ENCODE measurements around the gene ZBTB7B. TPM values are rescaled to one million over a fixed set of nuclear protein-coding genes. Genes with fewer than 3 reads are reported as not detected.

The ZBTB7B gene
- total and polyA plus RNA-seq, 2 donors (not counting 1 experiment from before 2014, with no cell fraction given): 55.7 to 67.3 TPM

DNA sequence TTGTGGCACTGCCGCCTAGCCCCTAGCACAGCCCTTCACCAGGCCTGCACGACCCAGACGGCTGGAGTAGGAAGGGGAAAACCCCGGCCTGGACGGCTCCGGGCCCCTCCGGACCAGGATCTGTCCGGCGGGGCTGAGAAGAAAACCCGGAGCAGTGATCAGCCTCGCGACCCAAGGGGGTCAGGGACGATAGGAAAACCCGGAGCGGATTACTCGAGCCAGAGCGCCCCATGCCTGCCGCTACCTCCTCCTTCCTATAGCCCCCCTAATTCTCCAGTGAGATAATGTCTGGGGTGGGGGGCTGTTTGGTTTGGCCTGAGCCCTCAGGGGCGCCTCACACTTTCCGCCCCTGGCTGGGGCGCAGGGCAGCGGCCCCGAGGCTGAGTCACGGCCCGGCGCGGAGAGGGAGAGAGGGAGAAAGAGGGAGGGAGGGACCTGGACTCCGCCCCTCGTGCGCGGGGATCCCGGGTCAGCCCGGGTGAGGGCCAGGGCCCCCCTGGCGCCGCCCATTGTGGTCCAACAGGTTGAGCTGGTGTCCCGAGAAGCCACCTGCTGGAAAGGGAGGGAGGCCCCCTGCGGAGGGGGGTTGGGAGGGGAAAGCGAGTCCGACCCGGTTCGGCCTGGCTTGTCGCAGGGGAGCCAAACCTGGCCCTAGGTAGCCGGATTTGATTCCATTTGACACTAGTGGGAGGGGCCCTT is 1.7 kb upstream of the ZBTB7B start:
- no peaks in the 10 kb centered on the region for H3K36me3 ChIP-seq (replicated peaks in 1 of 2; ENCODE audit: control extremely low read depth in 1 of 2, control insufficient read depth in 1 of 2, extremely low read depth in 1 of 2, insufficient read depth in 2 of 2, low read length in 1 of 2)
- ATAC-seq (ENCODE audit: low read depth): peak; percentile 32
- ChIA-PET CTCF (interaction anchor here (0.8 to 18.4 kb wide), 15 partner anchors 13 to 331 kb away, joined by 3 to 295 read pairs (median 6); partner anchors contain the start of genes ADAM15, CKS1B, FLAD1 and PBXIP1), POLR2A (interaction anchor here (0.6 to 7.4 kb wide), 4 partner anchors 14 to 64 kb away, joined by 6 to 74 read pairs (median 8); partner anchors contain the start of genes CKS1B and PMVK)
- intact Hi-C loops (cut with micrococcal nuclease): loop anchor here (1.0 to 5.0 kb wide), 5 partner anchors 62 to 674 kb away; partner anchors contain the start of genes ADAR, ATP8B2, EFNA4 and UBE2Q1
- TF ChIP-seq EZH2 (IDR thresholded peaks at IDR 0.05; ENCODE audit: borderline replicate concordance, insufficient read depth, low read depth, low read length, poor library complexity, severe bottlenecking): no peak
- TF ChIP-seq, protein P1, sequence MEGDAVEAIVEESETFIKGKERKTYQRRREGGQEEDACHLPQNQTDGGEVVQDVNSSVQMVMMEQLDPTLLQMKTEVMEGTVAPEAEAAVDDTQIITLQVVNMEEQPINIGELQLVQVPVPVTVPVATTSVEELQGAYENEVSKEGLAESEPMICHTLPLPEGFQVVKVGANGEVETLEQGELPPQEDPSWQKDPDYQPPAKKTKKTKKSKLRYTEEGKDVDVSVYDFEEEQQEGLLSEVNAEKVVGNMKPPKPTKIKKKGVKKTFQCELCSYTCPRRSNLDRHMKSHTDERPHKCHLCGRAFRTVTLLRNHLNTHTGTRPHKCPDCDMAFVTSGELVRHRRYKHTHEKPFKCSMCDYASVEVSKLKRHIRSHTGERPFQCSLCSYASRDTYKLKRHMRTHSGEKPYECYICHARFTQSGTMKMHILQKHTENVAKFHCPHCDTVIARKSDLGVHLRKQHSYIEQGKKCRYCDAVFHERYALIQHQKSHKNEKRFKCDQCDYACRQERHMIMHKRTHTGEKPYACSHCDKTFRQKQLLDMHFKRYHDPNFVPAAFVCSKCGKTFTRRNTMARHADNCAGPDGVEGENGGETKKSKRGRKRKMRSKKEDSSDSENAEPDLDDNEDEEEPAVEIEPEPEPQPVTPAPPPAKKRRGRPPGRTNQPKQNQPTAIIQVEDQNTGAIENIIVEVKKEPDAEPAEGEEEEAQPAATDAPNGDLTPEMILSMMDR (IDR thresholded peaks at IDR 0.05): no peak
- H3K9ac ChIP-seq (ENCODE audit: low read length): peak overlapping the region; percentile 91
- Mint-ChIP-seq H3K9me3 (ENCODE audit: insufficient read depth) (no peaks in the 10 kb centered on the region), H3K4me3 (peak overlapping the region; percentile 90), H3K4me1 (peaks cover 41% of the 10 kb centered on the region), H3K27me3 (no peaks in the 10 kb centered on the region), H3K27ac (peak overlapping the region; percentile 96)
- no peaks in the 10 kb centered on the region for H4K20me1 ChIP-seq (ENCODE audit: control insufficient read depth, insufficient read depth, low read length, poor library complexity, severe bottlenecking)
- WGBS (ENCODE audit: insufficient coverage): 0% methylated on average over 37 of the region's 43 CpGs
- peak overlapping the region; percentile 74 to 95 (median 86) for H3K4me3 ChIP-seq (ENCODE audit: control extremely low read depth in 1 of 5, extremely low read depth in 1 of 5, insufficient read depth in 1 of 5, low read depth in 2 of 5, low read length in 4 of 5)
- H3K4me1 ChIP-seq (ENCODE audit: control insufficient read depth in 2 of 2, insufficient read depth in 2 of 2, low read length in 2 of 2): peaks cover 31 to 40% of the 10 kb centered on the region in 2 donors
- no peaks in the 10 kb centered on the region for H3K27me3 ChIP-seq (replicated peaks in 1 of 4; ENCODE audit: control extremely low read depth in 1 of 4, control insufficient read depth in 3 of 4, insufficient read depth in 4 of 4, low read length in 3 of 4)
- peak overlapping the region; percentile 73 to 80 for H3K27ac ChIP-seq (ENCODE audit: low read length in 2 of 2)
- H3K79me2 ChIP-seq (ENCODE audit: control insufficient read depth, insufficient read depth, low read length): peaks cover 38% of the 10 kb centered on the region
- peak; percentile 89 for DNase-seq
- peak overlapping the region; percentile 90 for H2AFZ ChIP-seq (ENCODE audit: insufficient read depth, low read depth, low read length, poor library complexity, severe bottlenecking)
- H3K4me2 ChIP-seq (replicated peaks; ENCODE audit: low read depth, low read length, poor library complexity, severe bottlenecking): peak overlapping the region; percentile 97
- H3K9me3 ChIP-seq (ENCODE audit: control extremely low read depth in 1 of 3, control insufficient read depth in 2 of 3, insufficient read depth in 1 of 3, low read length in 2 of 3): no peaks in the 10 kb centered on the region

DNA sequence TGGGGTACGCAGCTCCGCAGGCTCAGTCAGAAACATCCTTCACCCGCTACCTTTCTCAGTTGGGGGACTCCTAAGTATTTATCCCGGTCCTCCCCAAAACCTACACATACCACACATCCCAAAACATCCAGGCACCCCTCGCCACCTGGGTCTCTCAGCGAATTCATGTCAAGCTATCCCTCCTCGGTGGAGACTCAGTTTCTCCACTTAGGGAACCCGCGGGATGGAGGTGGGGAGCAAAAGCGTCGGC is 1.3 kb upstream of the ZBTB7B start:
- no peak for DNase-seq
- H3K4me3 Mint-ChIP-seq: peak overlapping the region; percentile 90
- peak overlapping the region; percentile 90 for H2AFZ ChIP-seq (ENCODE audit: insufficient read depth, low read depth, low read length, poor library complexity, severe bottlenecking)
- POLR2A ChIA-PET: interaction anchor here (0.6 to 7.4 kb wide), 5 partner anchors 14 to 65 kb away, joined by 3 to 74 read pairs (median 8); partner anchors contain the start of genes CKS1B and PMVK
- peak overlapping the region; percentile 74 to 95 (median 86) for H3K4me3 ChIP-seq (ENCODE audit: control extremely low read depth in 1 of 5, extremely low read depth in 1 of 5, insufficient read depth in 1 of 5, low read depth in 2 of 5, low read length in 4 of 5)
- no peaks in the 10 kb centered on the region for H3K27me3 Mint-ChIP-seq
- TF ChIP-seq, protein P1 (IDR thresholded peaks at IDR 0.05): no peak
- TF ChIP-seq EZH2 (IDR thresholded peaks at IDR 0.05; ENCODE audit: borderline replicate concordance, insufficient read depth, low read depth, low read length, poor library complexity, severe bottlenecking): no peak
- no peaks in the 10 kb centered on the region for H3K9me3 ChIP-seq (ENCODE audit: control extremely low read depth in 1 of 3, control insufficient read depth in 2 of 3, insufficient read depth in 1 of 3, low read length in 2 of 3)
- CTCF ChIA-PET: interaction anchor here (0.8 to 18.4 kb wide), 8 partner anchors 13 to 84 kb away, joined by 3 to 295 read pairs (median 4); partner anchors contain the start of genes ADAM15, CKS1B and FLAD1
- no peaks in the 10 kb centered on the region for H3K36me3 ChIP-seq (replicated peaks in 1 of 2; ENCODE audit: control extremely low read depth in 1 of 2, control insufficient read depth in 1 of 2, extremely low read depth in 1 of 2, insufficient read depth in 2 of 2, low read length in 1 of 2)
- peak overlapping the region; percentile 96 for H3K27ac Mint-ChIP-seq
- H4K20me1 ChIP-seq (ENCODE audit: control insufficient read depth, insufficient read depth, low read length, poor library complexity, severe bottlenecking): peaks cover 4% of the 10 kb centered on the region
- H3K27me3 ChIP-seq (replicated peaks in 1 of 4; ENCODE audit: control extremely low read depth in 1 of 4, control insufficient read depth in 3 of 4, insufficient read depth in 4 of 4, low read length in 3 of 4): no peaks in the 10 kb centered on the region
- peak overlapping the region; percentile 73 to 80 for H3K27ac ChIP-seq (ENCODE audit: low read length in 2 of 2)
- intact Hi-C loops (cut with micrococcal nuclease): loop anchor here (1.0 to 5.0 kb wide), 5 partner anchors 61 to 674 kb away; partner anchors contain the start of genes ADAR, ATP8B2, EFNA4 and UBE2Q1
- peaks cover 36 to 44% of the 10 kb centered on the region in 2 donors for H3K4me1 ChIP-seq (ENCODE audit: control insufficient read depth in 2 of 2, insufficient read depth in 2 of 2, low read length in 2 of 2)
- H3K9ac ChIP-seq (ENCODE audit: low read length): peak overlapping the region; percentile 91
- peak overlapping the region; percentile 97 for H3K4me2 ChIP-seq (replicated peaks; ENCODE audit: low read depth, low read length, poor library complexity, severe bottlenecking)
- H3K79me2 ChIP-seq (ENCODE audit: control insufficient read depth, insufficient read depth, low read length): peaks cover 38% of the 10 kb centered on the region
- no peak for ATAC-seq (ENCODE audit: low read depth)
- no peaks in the 10 kb centered on the region for H3K9me3 Mint-ChIP-seq (ENCODE audit: insufficient read depth)
- 0% methylated on average over 11 of the region's 11 CpGs for WGBS (ENCODE audit: insufficient coverage)
- H3K4me1 Mint-ChIP-seq: peaks cover 46% of the 10 kb centered on the region
